Ectodermal cell (in vitro differentiated cells): ENCODE data around the gene FNDC3B.

Source experiments
- H3K27ac ChIP-seq: 2 replicates; pipeline ENCODE4 v1.7.0; 2013; ENCODE audit warnings: mild to moderate bottlenecking, low read depth, low read length; ENCODE audit not compliant: insufficient read depth, poor library complexity, severe bottlenecking
- H3K27me3 ChIP-seq: 2 replicates; pipeline ENCODE4 v1.7.0; 2013; ENCODE audit warnings: mild to moderate bottlenecking, low read length; ENCODE audit not compliant: insufficient read depth, control insufficient read depth, poor library complexity, severe bottlenecking
- H3K36me3 ChIP-seq: one replicate; pipeline ENCODE4 v1.7.0; 2013; ENCODE audit warnings: low read length; ENCODE audit not compliant: control insufficient read depth, insufficient read depth
- H3K4me1 ChIP-seq: one replicate; pipeline ENCODE4 v1.7.0; 2013; ENCODE audit warnings: low read length; ENCODE audit not compliant: control insufficient read depth, insufficient read depth
- H3K4me3 ChIP-seq: 2 replicates; pipeline ENCODE4 v1.7.0; 2013; ENCODE audit warnings: low read depth, low read length, control low read depth; ENCODE audit not compliant: insufficient read depth
- H3K9me3 ChIP-seq: 2 replicates; pipeline ENCODE4 v1.7.0; 2013; ENCODE audit warnings: mild to moderate bottlenecking, low read length, moderate library complexity; ENCODE audit not compliant: control insufficient read depth
- WGBS, 2 experiments: methylation state at CpG; one replicate each; pipeline ENCODE4 v1.1.7; 2013; ENCODE audit warnings: missing lambda C conversion rate in 2 of 2; 5-methylcytosine and 5-hydroxymethylcytosine counted together

The FNDC3B gene

DNA sequence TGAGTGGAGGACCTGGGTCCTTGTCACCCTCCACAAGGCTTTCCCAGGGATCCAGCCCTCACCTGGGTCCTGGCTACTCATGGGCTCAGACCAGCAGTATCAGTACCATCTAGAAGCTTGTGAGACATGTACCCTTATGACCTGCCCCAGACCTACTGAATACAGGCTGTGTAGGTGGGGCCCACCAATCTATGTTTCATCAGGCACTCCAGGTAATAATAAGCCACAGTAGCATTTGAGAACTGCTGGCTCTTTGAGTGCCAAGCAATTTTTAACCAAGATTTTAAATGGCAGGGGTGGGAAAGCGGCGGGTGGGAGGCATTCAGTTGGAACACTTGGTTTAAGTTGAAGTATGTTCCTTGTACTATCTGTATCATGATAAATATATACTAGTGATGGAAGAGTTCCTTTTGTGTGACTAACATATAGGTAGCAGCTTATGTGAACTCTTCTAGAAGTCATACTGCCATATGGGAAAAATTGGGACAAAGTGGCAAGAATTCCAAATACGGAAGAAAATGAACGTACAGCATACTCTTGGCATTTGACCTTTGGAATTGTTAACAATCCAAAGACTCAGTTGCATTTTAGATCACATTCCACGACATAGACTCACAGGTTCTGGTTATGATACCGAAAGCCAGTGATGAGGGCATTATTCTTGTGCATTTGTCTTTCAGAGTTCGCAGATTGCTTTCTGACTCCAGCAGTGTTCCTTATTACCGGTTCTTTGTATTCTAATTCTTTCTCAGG is 218.4 kb downstream of the FNDC3B start:
- H3K4me3 ChIP-seq, result no peak overlapping the region
- H3K27ac ChIP-seq, result no peak overlapping the region
- no peaks in the 10 kb centered on the region for H3K36me3 ChIP-seq
- peaks cover 13% of the 10 kb centered on the region for H3K4me1 ChIP-seq
- no peaks in the 10 kb centered on the region for H3K27me3 ChIP-seq
- 92 to 93% methylated on average over 8 of the region's 8 CpGs for WGBS, 2 experiments
- H3K9me3 ChIP-seq, result no peaks in the 10 kb centered on the region

DNA sequence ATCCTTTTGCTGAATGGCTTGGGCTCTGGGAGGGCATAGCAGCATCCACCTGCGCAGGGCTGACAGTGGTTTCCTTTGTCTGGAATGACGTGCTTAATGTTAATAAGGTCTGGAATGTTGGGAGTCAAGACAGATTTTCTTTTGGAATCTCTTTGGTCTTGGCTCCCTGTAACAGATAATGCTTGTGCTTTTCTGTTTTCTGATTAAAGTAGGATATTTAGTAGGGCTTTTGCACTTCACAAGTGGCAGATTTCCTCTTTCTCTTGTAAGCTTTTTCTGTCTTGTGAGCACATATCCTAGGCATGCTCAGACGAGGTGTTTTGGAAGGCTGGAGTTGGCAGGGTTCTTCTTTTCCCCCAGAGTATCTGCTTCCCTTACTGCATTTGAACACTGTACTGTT is 219.2 kb downstream of the FNDC3B start:
- 56 to 78% methylated on average over 2 to 3 of the region's 3 CpGs for WGBS, 2 experiments
- no peaks in the 10 kb centered on the region for H3K36me3 ChIP-seq
- H3K9me3 ChIP-seq, result no peaks in the 10 kb centered on the region
- no peak overlapping the region for H3K4me3 ChIP-seq
- H3K27me3 ChIP-seq, result no peaks in the 10 kb centered on the region
- no peak overlapping the region for H3K27ac ChIP-seq
- peaks cover 13% of the 10 kb centered on the region for H3K4me1 ChIP-seq

DNA sequence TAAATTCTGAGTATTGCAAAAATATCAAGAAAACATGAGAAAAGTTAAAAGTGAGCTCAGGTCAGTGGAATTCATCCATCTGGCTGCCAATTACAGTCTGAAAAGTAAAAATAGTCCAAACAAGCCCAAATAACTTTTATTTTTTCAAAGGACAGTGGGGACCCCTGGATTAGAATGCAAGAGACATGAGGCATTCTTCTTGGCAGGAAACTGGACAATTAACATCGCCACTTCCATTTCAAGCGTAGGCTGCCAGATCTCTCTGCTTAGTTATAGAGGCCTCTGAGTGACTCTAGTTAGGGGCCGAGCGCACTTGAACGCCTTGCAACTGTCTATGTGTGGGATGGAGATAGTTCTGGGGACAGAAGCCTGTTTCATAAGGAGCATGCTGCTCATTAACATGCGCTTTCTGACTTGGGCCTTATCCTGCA is 219.7 kb downstream of the FNDC3B start:
- 91 to 92% methylated on average over 6 of the region's 6 CpGs for WGBS, 2 experiments
- no peaks in the 10 kb centered on the region for H3K27me3 ChIP-seq
- no peaks in the 10 kb centered on the region for H3K36me3 ChIP-seq
- peaks cover 13% of the 10 kb centered on the region for H3K4me1 ChIP-seq
- no peak overlapping the region for H3K27ac ChIP-seq
- no peaks in the 10 kb centered on the region for H3K9me3 ChIP-seq
- H3K4me3 ChIP-seq, result no peak overlapping the region

DNA sequence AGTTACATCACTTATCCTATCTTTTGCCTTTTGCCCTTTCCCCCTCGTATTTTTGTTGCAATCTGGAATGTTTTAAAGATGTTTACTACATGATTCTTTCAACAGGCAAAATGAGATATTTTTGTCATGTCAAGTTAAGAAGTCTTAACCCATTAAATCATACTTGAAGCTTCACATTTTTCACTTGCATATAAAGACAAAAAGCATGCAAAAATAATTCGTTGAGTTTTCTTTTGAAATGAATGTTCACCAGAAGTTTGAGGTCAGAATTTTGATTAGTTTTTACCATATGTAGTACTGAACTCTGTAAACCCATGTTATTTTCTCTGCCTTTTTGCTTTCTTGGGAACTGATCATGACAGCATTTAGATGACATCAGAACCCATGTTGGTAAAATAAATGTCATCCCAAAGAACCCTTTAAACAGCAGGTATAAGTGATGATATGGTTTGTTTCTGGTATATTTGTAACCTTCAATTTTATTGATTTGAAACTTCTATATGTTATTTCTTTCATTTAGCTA is 220.4 kb downstream of the FNDC3B start:
- no peaks in the 10 kb centered on the region for H3K9me3 ChIP-seq
- no peak overlapping the region for H3K4me3 ChIP-seq
- no peak overlapping the region for H3K27ac ChIP-seq
- peaks cover 13% of the 10 kb centered on the region for H3K4me1 ChIP-seq
- WGBS, 2 experiments, result 85 to 100% methylated on average over 1 of the region's 2 CpGs
- no peaks in the 10 kb centered on the region for H3K36me3 ChIP-seq
- H3K27me3 ChIP-seq, result no peaks in the 10 kb centered on the region

DNA sequence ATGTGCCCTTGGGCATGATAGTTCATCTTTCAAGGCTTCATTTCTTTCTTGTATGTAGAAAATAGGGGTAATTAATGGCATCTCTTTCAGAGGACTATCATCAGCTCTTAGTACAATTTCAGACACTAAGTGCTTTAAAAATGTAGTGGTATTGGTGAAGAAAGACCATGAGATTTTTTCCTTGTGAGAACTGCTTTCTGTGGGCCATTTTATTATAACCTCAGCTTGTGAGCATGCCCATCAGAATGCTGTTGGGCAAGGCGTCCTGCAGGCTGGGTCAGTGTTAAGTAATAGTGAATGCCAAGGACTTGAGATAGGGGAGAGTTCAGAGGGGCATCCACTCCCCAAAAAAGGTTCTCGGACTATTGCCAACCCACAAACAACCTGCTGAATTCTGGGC is 221.0 kb downstream of the FNDC3B start:
- 91 to 94% methylated on average over 2 of the region's 2 CpGs for WGBS, 2 experiments

DNA sequence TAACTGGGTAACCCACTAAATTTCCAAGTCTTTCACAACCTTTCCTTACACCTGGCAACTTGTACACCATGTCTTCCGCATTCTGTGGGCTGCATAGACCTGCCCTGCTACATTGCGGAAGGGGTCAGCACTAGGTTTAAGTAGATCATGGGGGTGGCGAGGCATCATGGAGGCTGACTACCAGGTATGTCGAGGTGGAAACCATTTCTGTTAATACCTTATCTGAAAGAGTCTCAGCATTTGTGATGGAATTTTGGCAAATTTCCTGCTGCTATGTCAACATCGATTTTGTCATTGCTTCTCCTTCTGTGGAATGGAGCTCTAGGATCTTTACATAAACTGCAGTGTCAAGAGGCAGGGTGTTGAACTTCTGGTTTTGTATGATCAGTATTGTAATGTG is 221.7 kb downstream of the FNDC3B start:
- WGBS, 2 experiments, result 97% methylated on average over 5 of the region's 5 CpGs
- peaks cover 13% of the 10 kb centered on the region for H3K4me1 ChIP-seq
- no peaks in the 10 kb centered on the region for H3K9me3 ChIP-seq
- no peaks in the 10 kb centered on the region for H3K36me3 ChIP-seq
- no peak overlapping the region for H3K4me3 ChIP-seq
- H3K27me3 ChIP-seq, result no peaks in the 10 kb centered on the region
- no peak overlapping the region for H3K27ac ChIP-seq

More for the DNA sequence above, 221.0 kb downstream of the FNDC3B start:
- Histone ChIP-seq H3K4me3 (no peak overlapping the region), H3K27me3 (no peaks in the 10 kb centered on the region), H3K36me3 (no peaks in the 10 kb centered on the region), H3K4me1 (peaks cover 13% of the 10 kb centered on the region), H3K27ac (no peak overlapping the region), H3K9me3 (no peaks in the 10 kb centered on the region)

DNA sequence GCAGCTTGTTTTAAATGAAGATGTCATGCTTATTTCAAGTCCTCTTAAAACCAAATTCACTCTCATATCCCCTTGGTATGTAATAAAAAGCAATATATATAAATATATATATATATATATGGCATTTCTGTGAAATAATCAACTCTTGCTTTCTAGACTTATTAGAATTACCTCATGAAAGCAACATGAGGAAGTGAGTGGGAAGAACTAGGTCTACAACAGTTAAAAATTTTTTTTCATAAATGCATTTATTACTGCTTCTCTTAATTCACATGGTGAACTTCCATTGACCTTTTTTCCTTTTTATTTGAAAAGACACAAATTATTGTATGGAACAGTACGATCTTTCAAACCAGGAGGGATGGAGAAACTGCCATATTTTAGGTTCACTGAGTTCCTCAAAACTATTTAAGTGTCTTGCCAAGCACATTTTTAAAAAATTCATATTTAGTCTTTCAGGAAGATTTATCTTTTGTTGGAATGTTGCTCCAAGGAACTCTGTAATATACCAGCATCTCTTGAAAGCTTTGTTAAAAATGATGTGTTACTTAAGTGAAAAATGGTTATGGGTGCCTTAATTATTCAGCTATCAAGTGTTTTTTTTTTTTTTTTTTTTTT is 223.7 kb downstream of the FNDC3B start:
- H3K4me3 ChIP-seq, result no peak overlapping the region
- H3K36me3 ChIP-seq, result no peaks in the 10 kb centered on the region
- 100% methylated on average over 1 of the region's 1 CpG for WGBS, 2 experiments
- no peaks in the 10 kb centered on the region for H3K27me3 ChIP-seq
- H3K4me1 ChIP-seq, result peaks cover 10% of the 10 kb centered on the region
- no peak overlapping the region for H3K27ac ChIP-seq
- no peaks in the 10 kb centered on the region for H3K9me3 ChIP-seq

DNA sequence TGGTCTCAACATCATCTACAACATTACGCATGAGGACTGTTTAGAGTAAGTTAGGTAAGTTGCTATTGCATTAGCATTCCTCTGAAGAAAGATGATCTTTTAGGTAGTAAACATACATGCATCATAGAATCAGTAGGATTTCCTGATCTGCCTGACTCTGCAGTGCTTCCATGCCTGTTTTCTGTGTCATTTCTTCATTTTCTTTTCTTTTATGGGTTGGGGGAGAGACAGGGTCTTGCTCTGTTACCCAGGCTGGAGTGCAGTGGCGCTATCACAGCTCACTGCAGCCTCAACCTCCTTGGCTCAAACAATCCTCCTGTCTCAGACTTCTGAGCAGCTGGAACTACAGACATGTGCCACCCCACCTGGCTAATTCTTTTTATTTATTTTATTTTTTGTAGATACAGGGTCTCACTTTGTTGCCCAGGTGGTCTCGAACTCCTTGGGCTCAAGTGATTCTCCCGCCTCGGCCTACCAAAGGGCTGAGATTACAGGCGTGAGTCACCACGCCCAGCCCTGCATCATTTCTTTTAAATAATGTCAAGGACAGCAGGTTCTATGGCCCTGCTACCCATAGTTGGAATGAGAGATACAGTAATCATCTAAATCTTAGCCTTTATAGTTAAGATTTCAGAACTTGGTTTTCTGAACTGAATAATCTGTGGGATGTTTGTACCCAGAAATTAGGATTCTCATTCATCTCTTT is 224.6 kb downstream of the FNDC3B start:
- Histone ChIP-seq H3K36me3 (no peaks in the 10 kb centered on the region), H3K27me3 (no peaks in the 10 kb centered on the region), H3K9me3 (no peaks in the 10 kb centered on the region), H3K4me1 (peaks cover 3% of the 10 kb centered on the region), H3K4me3 (no peak overlapping the region), H3K27ac (no peak overlapping the region)
- WGBS, 2 experiments, result 92 to 95% methylated on average over 6 to 7 of the region's 7 CpGs

DNA sequence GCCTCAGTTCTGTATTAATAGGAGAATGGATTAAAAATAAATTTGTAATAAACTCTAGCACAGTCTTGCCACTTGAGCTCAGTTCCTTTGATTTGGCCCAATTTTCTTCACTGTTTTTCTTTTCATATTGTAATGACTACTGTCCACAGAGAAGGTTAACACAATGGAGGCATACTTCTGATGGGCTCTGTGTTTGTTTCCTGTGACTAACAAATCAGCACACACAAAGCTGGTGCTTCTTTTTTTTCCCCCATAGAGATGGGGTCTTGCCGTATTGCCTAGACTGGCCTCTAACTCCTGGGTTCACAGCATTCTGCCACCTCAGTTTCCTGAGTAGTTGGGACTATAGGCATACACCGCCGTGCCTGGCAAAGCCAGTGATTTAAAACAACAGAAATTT is 226.7 kb downstream of the FNDC3B start:
- H3K9me3 ChIP-seq, result no peaks in the 10 kb centered on the region
- no peaks in the 10 kb centered on the region for H3K36me3 ChIP-seq
- 78 to 85% methylated on average over 3 of the region's 3 CpGs for WGBS, 2 experiments
- H3K27me3 ChIP-seq, result no peaks in the 10 kb centered on the region
- no peak overlapping the region for H3K27ac ChIP-seq
- no peaks in the 10 kb centered on the region for H3K4me1 ChIP-seq
- no peak overlapping the region for H3K4me3 ChIP-seq

DNA sequence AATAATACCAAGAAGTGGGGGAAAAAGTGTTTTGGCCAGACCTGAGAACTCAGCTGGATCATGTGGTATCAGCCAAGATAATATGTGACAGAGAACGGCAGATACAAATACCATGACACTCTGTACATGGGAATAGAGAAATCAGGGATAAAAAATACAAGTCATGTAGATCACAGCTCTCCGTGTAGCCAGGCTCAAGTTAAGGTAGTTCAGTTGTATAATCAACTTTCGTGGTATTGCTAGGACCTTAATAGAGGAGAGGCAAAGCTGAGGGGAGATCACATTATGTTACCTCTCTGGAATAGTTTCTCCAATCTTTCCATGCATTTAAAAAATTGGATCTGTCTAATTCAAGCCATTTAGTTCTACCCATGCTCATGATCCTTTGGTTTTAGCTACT is 229.0 kb downstream of the FNDC3B start:
- H3K4me1 ChIP-seq, result no peaks in the 10 kb centered on the region
- no peaks in the 10 kb centered on the region for H3K36me3 ChIP-seq
- no peaks in the 10 kb centered on the region for H3K27me3 ChIP-seq
- no peak overlapping the region for H3K4me3 ChIP-seq
- H3K9me3 ChIP-seq, result no peaks in the 10 kb centered on the region
- H3K27ac ChIP-seq, result no peak overlapping the region
- 88 to 99% methylated on average over 3 of the region's 3 CpGs for WGBS, 2 experiments
